Renal pelvis (tissue), 4 donors: ENCODE results near the gene SLC6A9. TPM values are rescaled to one million over a fixed set of nuclear protein-coding genes. Genes with fewer than 3 reads are reported as not detected.

Source experiments
- DNase-seq: peaks from one replicate; pipeline ENCODE4 v3.0.0-alpha.2; 2013
- polyA plus RNA-seq, 3 donors: library from polyadenylated mRNA; unstranded; fragments of 120-200 nt; gene quantifications; one replicate each; pipeline ENCODE4 v1.2.1, GENCODE V29; 2013; ENCODE audit not compliant: insufficient read length in 3 of 3

Gene SLC6A9
- polyA plus RNA-seq, 3 donors: 6.7 to 8.1 (median 6.9) TPM

DNA sequence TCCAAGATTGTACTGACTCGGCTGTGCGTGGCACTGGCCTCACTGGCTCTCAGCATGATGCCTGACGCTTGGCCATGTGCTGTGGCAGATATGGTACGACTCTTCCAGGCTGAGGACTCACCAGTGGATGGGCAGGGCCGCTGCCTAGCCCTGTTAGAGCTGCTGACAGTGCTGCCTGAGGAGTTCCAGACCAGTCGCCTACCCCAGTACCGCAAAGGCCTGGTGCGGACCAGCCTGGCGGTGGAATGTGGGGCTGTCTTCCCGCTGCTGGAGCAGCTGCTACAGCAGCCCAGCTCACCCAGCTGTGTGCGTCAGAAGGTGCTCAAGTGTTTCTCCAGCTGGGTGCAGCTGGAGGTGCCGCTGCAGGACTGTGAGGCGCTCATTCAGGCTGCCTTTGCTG lies 81.6 kb downstream of the SLC6A9 start:
- no peak for DNase-seq

DNA sequence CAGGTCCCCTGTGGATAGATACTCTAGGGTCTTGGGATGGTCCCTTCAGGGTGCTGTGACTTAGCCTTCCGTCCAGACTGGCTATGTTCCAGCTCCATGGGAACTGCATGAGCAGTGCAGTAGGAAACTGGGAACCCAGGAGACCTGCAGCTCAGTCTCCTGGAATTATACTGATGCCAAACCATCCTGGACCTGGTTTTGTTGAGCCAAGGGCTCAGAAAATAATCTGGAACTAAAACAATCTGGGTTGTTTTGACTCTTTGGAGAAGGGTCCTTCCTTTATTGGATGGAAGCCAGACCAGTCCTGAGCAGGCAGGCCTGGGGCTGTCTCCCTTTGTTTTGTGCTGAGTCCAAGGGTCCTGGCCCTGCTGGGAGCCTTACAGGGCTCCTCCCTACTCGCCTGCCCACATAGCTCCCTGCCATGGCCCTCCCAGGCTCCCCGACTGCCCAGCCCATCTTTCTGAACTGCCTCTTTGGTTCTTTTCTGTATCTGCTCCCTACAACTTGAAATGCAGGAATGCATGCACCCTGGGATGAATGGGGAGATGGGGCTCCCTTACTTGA lies 83.3 kb downstream of the SLC6A9 start:
- no peak for DNase-seq

DNA sequence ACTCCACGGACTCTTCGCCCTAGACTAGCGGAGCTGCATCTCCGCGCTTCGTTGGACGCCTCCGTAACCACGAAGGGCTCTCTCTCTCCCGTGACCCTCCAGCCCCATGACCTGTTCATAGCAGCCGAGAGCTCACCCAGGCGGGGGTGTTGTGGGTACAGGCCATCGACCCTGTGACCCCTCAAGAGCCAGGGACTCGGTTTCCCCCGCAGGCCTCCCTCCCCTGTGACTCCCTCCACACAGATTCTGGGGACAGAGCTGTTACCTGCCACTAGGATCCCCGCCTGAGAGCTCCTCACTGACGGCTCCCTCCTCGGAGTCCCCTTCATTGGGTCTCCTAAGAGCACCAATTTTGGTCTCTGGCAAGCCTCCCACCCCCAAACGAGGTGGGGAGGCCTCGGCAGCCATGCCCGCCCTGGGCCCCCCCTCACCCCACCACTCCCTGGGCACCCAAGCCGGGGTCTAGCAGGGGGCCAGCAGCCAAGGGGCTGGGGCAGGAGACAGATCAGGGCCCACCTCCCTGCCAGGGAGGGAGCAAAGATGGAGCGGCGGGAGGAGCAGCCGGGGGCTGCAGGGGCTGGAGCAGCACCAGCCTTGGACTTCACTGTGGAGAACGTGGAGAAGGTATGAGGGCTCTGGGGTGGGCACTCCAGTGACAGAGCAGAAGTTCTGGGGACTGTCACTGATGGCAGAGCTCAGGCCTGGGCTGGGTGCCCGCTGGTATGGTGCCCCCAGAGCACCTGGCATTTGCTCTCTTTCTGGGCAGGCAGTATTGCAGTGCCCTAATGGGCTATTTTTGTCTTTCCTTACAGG lies 84.0 kb downstream of the SLC6A9 start:
- no peak for DNase-seq

Other genes starting within 250 kb of the SLC6A9 start
- gene ARTN, start 97.7 kb downstream of the SLC6A9 start, polyA plus RNA-seq: 1 to 10 TPM; 1.7 to 4.8 (median 2.4) TPM
- gene IPO13, start 84.5 kb downstream of the SLC6A9 start, polyA plus RNA-seq: 10 to 100 TPM; 42.6 to 44.7 (median 44.6) TPM
- gene DPH2, start 61.5 kb downstream of the SLC6A9 start, polyA plus RNA-seq: 10 to 100 TPM; 23.2 to 27.2 (median 26.8) TPM
- gene ATP6V0B, start 56.5 kb downstream of the SLC6A9 start, polyA plus RNA-seq: 100 to 1,000 TPM; 152 to 168 (median 168) TPM
- gene B4GALT2, start 52.3 kb downstream of the SLC6A9 start, polyA plus RNA-seq: 10 to 100 TPM; 38.0 to 50.6 (median 42.1) TPM
- 10 to 100 TPM; 19.9 to 30.6 (median 29.0) TPM for gene CCDC24, start 39.9 kb downstream of the SLC6A9 start, polyA plus RNA-seq
- gene KLF17, start 87.4 kb upstream of the SLC6A9 start, polyA plus RNA-seq: under 1 TPM in 1 of 3 donors, not detected in 2; 0.03 TPM
- gene KLF18, start 110.2 kb upstream of the SLC6A9 start, polyA plus RNA-seq: not detected
- gene DMAP1, start 182.0 kb upstream of the SLC6A9 start, polyA plus RNA-seq: 10 to 100 TPM; 58.3 to 77.0 (median 76.8) TPM